K562 (cell line): ENCODE results near the gene KLHL29. TPM values are rescaled to one million over a fixed set of nuclear protein-coding genes. Genes with fewer than 3 reads are reported as not detected.

Experiments
- ATAC-seq: fragments of 200-7000 bp; cut with Tn5 transposase; 3 replicates; pipeline ENCODE4 v1.9.1; 2020; ENCODE audit warnings: moderate library complexity
- BruUV-seq: library from RNA; stranded (reverse); fragments of 400-500 nt; replicated peaks from 2 replicates; lab custom pipeline; 2021; lab: Mats Ljungman, UMichigan
- CTCF ChIA-PET: fragments of 300-600 bp; formaldehyde crosslinking; extraction: SDS; loops from one replicate; lab custom pipeline; 2021; ENCODE audit warnings: low intra/inter-chr PET ratio; lab: Yijun Ruan, JAX
- POLR2A ChIA-PET: fragments of 300-600, 350-650 bp; sonication (Branson Sonifier 250); formaldehyde crosslinking; extraction: SDS; loops from one replicate; lab custom pipeline; 2021; ENCODE audit warnings: antibody characterized with exemption, inconsistent platforms; lab: Yijun Ruan, JAX
- DNase-seq, 4 experiments: peaks; one replicate each; pipeline versions ENCODE4 v3.0.0 to v3.0.0-alpha.2; 2011 to 2018; ENCODE audit warnings: low spot score in 3 of 4, mixed read lengths in 3 of 4; ENCODE audit errors: extremely low read depth in 1 of 4
- FAIRE-seq: peaks from 2 replicates; lab custom pipeline; 2011; peaks lifted over from hg19 to GRCh38; lab: Jason Lieb, UNC
- H2AFZ ChIP-seq: 2 replicates; pipeline ENCODE4 v1.6.0; 2011; ENCODE audit warnings: low read depth, low read length, control low read depth, inconsistent platforms
- H3K27ac ChIP-seq: fragments of 200-600 bp; 3 replicates; pipeline ENCODE4 v1.8.0; 2011; ENCODE audit warnings: low read depth, mild to moderate bottlenecking, control low read depth, inconsistent platforms, low read length, moderate library complexity, mixed read lengths; ENCODE audit errors: extremely low read depth
- H3K27me3 ChIP-seq, 2 experiments: fragments of 300-600 bp in 1 of 2; 2 replicates in 1 of 2; 3 replicates in 1 of 2; pipeline versions ENCODE4 v1.6.0 to v1.8.0; 2011; ENCODE audit warnings: inconsistent platforms in 2 of 2, low read length in 2 of 2, mild to moderate bottlenecking in 1 of 2, mixed read lengths in 1 of 2, moderate library complexity in 1 of 2; ENCODE audit not compliant: control insufficient read depth in 2 of 2, insufficient read depth in 2 of 2
- H3K36me3 ChIP-seq: fragments of 300-600 bp; 3 replicates; pipeline ENCODE4 v1.8.0; 2011; ENCODE audit warnings: mild to moderate bottlenecking, low read length, inconsistent platforms; ENCODE audit not compliant: control insufficient read depth, insufficient read depth
- H3K4me1 ChIP-seq, 2 experiments: fragments of 200-600 bp in 1 of 2; replicated peaks in 1 of 2; 2 replicates in 1 of 2; 3 replicates in 1 of 2; pipeline versions ENCODE4 v1.5.1 to v1.8.0; 2011; ENCODE audit warnings: inconsistent platforms in 2 of 2, low read length in 2 of 2, mild to moderate bottlenecking in 1 of 2, mixed read lengths in 1 of 2, moderate library complexity in 1 of 2; ENCODE audit not compliant: control insufficient read depth in 2 of 2, insufficient read depth in 2 of 2
- H3K4me2 ChIP-seq: 2 replicates; pipeline ENCODE4 v1.6.1; 2011; ENCODE audit warnings: low read length, control low read depth, inconsistent platforms, mixed read lengths; ENCODE audit not compliant: insufficient read depth
- H3K4me3 ChIP-seq: fragments of 200-600 bp; sonication (generic), shearing (Covaris generic); 2 replicates; pipeline ENCODE4 v1.5.1; 2016; ENCODE audit warnings: control low read depth, inconsistent platforms
- H3K79me2 ChIP-seq: fragments of 200-600 bp; 3 replicates; pipeline ENCODE4 v1.8.0; 2011; ENCODE audit warnings: low read length, inconsistent platforms; ENCODE audit not compliant: control insufficient read depth, insufficient read depth
- H3K9ac ChIP-seq, 2 experiments: 2 replicates each; pipeline versions ENCODE4 v1.6.0 to v1.6.1; 2011; ENCODE audit warnings: low read depth in 2 of 2, low read length in 2 of 2, control low read depth in 1 of 2, inconsistent platforms in 1 of 2, mild to moderate bottlenecking in 1 of 2, mixed read lengths in 1 of 2; ENCODE audit not compliant: insufficient read depth in 1 of 2
- H3K9me1 ChIP-seq: one replicate; pipeline ENCODE4 v1.6.0; 2011; ENCODE audit warnings: inconsistent platforms, mild to moderate bottlenecking, low read length, moderate library complexity; ENCODE audit not compliant: control insufficient read depth, insufficient read depth
- H3K9me3 ChIP-seq: replicated peaks from 2 replicates; pipeline ENCODE4 v1.5.1; 2011; ENCODE audit warnings: low read depth, low read length, inconsistent platforms; ENCODE audit not compliant: control insufficient read depth, insufficient read depth
- H4K20me1 ChIP-seq: replicated peaks from 2 replicates; pipeline ENCODE4 v1.6.1; 2011; ENCODE audit warnings: low read length, inconsistent platforms, mixed read lengths; ENCODE audit not compliant: control insufficient read depth, insufficient read depth
- ILF3 ChIP-seq: fragments of 450-650 bp; IDR thresholded peaks from 2 replicates; pipeline ENCODE4 v1.6.1; 2018; ENCODE audit warnings: antibody characterized with exemption, mild to moderate bottlenecking, moderate library complexity, borderline replicate concordance
- OTX1 ChIP-seq: fragments of 450-650 bp; formaldehyde crosslinking; IDR thresholded peaks from 2 replicates; pipeline ENCODE4 v1.4.0; 2022; ENCODE audit warnings: mild to moderate bottlenecking
- RFX7 ChIP-seq: fragments of 250-450 bp; sonication (Bioruptor Pico); IDR thresholded peaks from 2 replicates; pipeline ENCODE4 v1.5.1; 2021; ENCODE audit warnings: mild to moderate bottlenecking
- XRCC3 ChIP-seq: fragments of 450-650 bp; IDR thresholded peaks from 2 replicates; pipeline ENCODE4 v1.6.1; 2017; ENCODE audit warnings: mild to moderate bottlenecking, moderate library complexity
- ZNF766 ChIP-seq: fragments of 200-800 bp; sonication (Bioruptor generic); conservative IDR thresholded peaks from 2 replicates; pipeline ENCODE4 v1.6.1; 2016; ENCODE audit warnings: missing genetic modification characterization, missing compliant biosample characterization
- WGBS: fragments of 100-300 bp; shearing (Covaris generic); methylation state at CpG from one replicate; pipeline ENCODE4 v1.1.6; 2016; ENCODE audit warnings: low coverage, mixed read lengths; ENCODE audit not compliant: insufficient coverage; ENCODE audit errors: missing lambda C conversion rate; 5-methylcytosine and 5-hydroxymethylcytosine counted together
- in situ Hi-C: fragments of 300-500 bp; cut with MboI; formaldehyde crosslinking; loops from 4 replicates; pipeline ENCODE4 v1.15.0; 2018; ENCODE audit warnings: inconsistent platforms, mixed read lengths
- intact Hi-C: fragments of 100-400 bp; cut with micrococcal nuclease; formaldehyde crosslinking; loops from 2 replicates; pipeline ENCODE4 v1.14.2; 2022
- polyA plus RNA-seq, 8 experiments: library from polyadenylated mRNA; depleted of rRNA in 4 of 8; stranded (reverse) in 5 of 8; unstranded in 3 of 8; fragments of >200 nt; fragmentation: Nextera tagmentation in 2 of 8; fragmentation: Illumina TruSeq in 1 of 8; extraction: Ambion mirVana in 2 of 8; extraction: Trizol in 1 of 8; gene quantifications; 2 replicates each; pipeline versions ENCODE4 v1.2.1 to v1.2.3, GENCODE V29; 2011 to 2014; ENCODE audit warnings: inconsistent platforms in 1 of 8, missing spikeins in 1 of 8
- total RNA-seq, 7 experiments: library from RNA; depleted of rRNA in 6 of 7; stranded (reverse); fragments of >200 nt in 6 of 7; fragmentation: Illumina TruSeq in 2 of 7; extraction: Trizol in 2 of 7; gene quantifications; 2 replicates each; pipeline versions ENCODE4 v1.2.1 to v1.2.3, GENCODE V29; 2011 to 2021; ENCODE audit warnings: low replicate concordance in 1 of 7
- TF ChIP-seq, protein P1 (sequence below): fragments of 250-450 bp; sonication (Bioruptor Pico); IDR thresholded peaks from 2 replicates; pipeline ENCODE4 v1.4.0; 2020; ENCODE audit warnings: borderline replicate concordance

The KLHL29 gene
- total and polyA plus RNA-seq, 9 of the 15 experiments (the other 6 are each of a cell fraction or from before 2014, with no cell fraction given) = 0.03 to 0.31 (median 0.08) TPM; not detected in 1

DNA sequence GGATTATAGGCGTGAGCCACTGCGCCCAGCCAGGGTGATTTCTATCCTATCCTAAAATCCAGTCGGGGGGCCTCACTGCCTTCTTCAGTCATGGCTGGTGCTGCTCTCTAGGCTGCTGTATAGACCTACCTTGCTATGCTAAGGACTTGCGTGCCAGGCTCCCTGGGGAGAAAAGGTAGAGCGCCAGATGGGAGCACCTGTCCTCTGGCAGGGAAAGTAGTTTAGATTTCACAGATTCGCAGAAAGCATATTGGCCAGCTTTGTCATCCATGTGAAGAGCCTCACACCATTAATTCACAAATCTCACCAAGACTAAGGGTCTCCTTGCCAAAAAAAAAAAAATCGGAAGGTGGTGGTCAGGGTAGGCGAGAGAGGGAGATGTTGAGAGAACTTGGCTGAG, 324.3 kb downstream of the KLHL29 start:
- Histone ChIP-seq H3K4me1 (peaks cover 8 to 12% of the 10 kb centered on the region in 2 experiments; a peak in 4 of 5 replicates), H3K36me3 (no peaks in the 10 kb centered on the region), H3K27me3 (no peaks in the 10 kb centered on the region), H3K9ac (no peak overlapping the region), H3K79me2 (no peaks in the 10 kb centered on the region), H3K4me3 (no peak overlapping the region), H3K27ac (no peak overlapping the region), H3K9me1 (no peaks in the 10 kb centered on the region), H2AFZ (no peak overlapping the region), H3K9me3 (no peaks in the 10 kb centered on the region), H3K4me2 (no peak overlapping the region), H4K20me1 (no peaks in the 10 kb centered on the region)
- POLR2A ChIA-PET = no interaction called here
- no peak for TF ChIP-seq RFX7 (CRISPR knock-in tag)
- TF ChIP-seq ZNF766 (CRISPR knock-in tag) = no peak
- TF ChIP-seq ILF3 = no peak
- no peak for TF ChIP-seq XRCC3
- TF ChIP-seq, protein P1, sequence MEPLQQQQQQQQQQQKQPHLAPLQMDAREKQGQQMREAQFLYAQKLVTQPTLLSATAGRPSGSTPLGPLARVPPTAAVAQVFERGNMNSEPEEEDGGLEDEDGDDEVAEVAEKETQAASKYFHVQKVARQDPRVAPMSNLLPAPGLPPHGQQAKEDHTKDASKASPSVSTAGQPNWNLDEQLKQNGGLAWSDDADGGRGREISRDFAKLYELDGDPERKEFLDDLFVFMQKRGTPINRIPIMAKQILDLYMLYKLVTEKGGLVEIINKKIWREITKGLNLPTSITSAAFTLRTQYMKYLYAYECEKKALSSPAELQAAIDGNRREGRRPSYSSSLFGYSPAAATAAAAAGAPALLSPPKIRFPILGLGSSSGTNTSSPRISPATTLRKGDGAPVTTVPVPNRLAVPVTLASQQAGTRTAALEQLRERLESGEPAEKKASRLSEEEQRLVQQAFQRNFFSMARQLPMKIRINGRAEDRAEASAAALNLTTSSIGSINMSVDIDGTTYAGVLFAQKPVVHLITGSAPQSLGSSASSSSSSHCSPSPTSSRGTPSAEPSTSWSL = no peak
- TF ChIP-seq OTX1 (CRISPR knock-in tag) = no peak
- in situ Hi-C loops (no loop called here), intact Hi-C loops (no loop called here)
- WGBS = 85% methylated on average over 8 of the region's 8 CpGs
- CTCF ChIA-PET = no interaction called here
- FAIRE-seq = no peak
- BruUV-seq = no TSS peak
- ATAC-seq = no peak
- no peak for DNase-seq
